DMS79 treated with DMSO at 0.1 percent for 48 hours (cell line): ENCODE measurements around the gene CPED1.
"Not testable (repeated sequence)": the region's sequence is repeated elsewhere in the genome, so short reads cannot be mapped to it uniquely, and the experiment has no call there.

Source experiments
- DNase-seq: peaks from one replicate; lab custom pipeline; 2025; lab: John Stamatoyannopoulos, UW

Gene CPED1

GRCh38 chr7:120996988-120997345 is 8.5 kb downstream of the CPED1 start:
- DNase-seq = no peak

- DNase-seq = no peak
Measured at GRCh38 chr7:120997882-120998474, 9.5 kb downstream of the CPED1 start.

- DNase-seq = no peak
Measured at GRCh38 chr7:120998520-120998919, 10.0 kb downstream of the CPED1 start.

GRCh38 chr7:120998996-120999565 is 10.6 kb downstream of the CPED1 start:
- no peak for DNase-seq

- no peak for DNase-seq
Measured at GRCh38 chr7:121000081-121000983, 11.8 kb downstream of the CPED1 start.

GRCh38 chr7:121001234-121001906 is 12.9 kb downstream of the CPED1 start:
- no peak for DNase-seq

- no peak for DNase-seq
Measured at GRCh38 chr7:121002048-121002756, 13.7 kb downstream of the CPED1 start.

GRCh38 chr7:121002757-121003200 is 14.3 kb downstream of the CPED1 start:
- DNase-seq = no peak

GRCh38 chr7:121003986-121004685 is 15.6 kb downstream of the CPED1 start:
- DNase-seq = no peak

GRCh38 chr7:121005058-121005457 is 16.5 kb downstream of the CPED1 start:
- DNase-seq = not testable (repeated sequence)

GRCh38 chr7:121005996-121006584 is 17.6 kb downstream of the CPED1 start:
- DNase-seq = no peak

GRCh38 chr7:121006711-121007315 is 18.3 kb downstream of the CPED1 start:
- DNase-seq = no peak

GRCh38 chr7:121008816-121009215 is 20.3 kb downstream of the CPED1 start:
- DNase-seq = no peak

- DNase-seq = no peak
Measured at GRCh38 chr7:121011401-121011800, 22.9 kb downstream of the CPED1 start.

GRCh38 chr7:121012170-121012874 is 23.8 kb downstream of the CPED1 start:
- DNase-seq = no peak

- no peak for DNase-seq
Measured at GRCh38 chr7:121012919-121013318, 24.4 kb downstream of the CPED1 start.

GRCh38 chr7:121015560-121015959 is 27.0 kb downstream of the CPED1 start:
- DNase-seq = no peak

GRCh38 chr7:121016966-121017365 is 28.5 kb downstream of the CPED1 start:
- no peak for DNase-seq

- no peak for DNase-seq
Measured at GRCh38 chr7:121017586-121017985, 29.1 kb downstream of the CPED1 start.

GRCh38 chr7:121019018-121019417 is 30.5 kb downstream of the CPED1 start:
- no peak for DNase-seq
